ENCODE measurements around the gene NAPA. TPM values are rescaled to one million over a fixed set of nuclear protein-coding genes. Genes with fewer than 3 reads are reported as not detected.

NAPA gene
- total RNA-seq, 3 donors from 2014 or later: 109 to 145 (median 124) TPM

DNA sequence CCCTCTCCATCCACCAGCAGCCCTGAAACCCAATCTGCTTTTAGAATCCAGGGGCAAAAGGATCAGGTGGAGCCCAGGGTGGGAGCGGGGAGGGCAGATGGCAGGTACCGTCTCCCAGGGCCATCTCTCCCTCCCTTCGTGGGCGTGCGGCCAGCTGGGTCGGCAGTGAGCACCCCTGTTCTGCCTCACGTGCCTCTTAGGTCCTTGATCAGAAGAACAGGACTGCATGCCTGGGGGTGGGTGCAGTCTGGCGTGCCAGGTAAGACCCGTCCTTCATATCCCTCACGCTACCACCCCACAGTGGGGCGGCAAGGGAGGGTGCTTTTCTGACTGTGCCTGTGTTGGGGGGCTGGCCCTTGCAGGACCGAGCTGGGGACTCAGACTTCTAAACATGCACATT is 45.1 kb downstream of the NAPA start:
- no peaks in the 10 kb centered on the region for H3K9me3 ChIP-seq
- ATAC-seq: no peak
- H3K4me1 ChIP-seq (ENCODE audit: low read depth): no peaks in the 10 kb centered on the region
- H3K36me3 ChIP-seq (ENCODE audit: low read depth): no peaks in the 10 kb centered on the region
- no peak overlapping the region for H3K4me3 ChIP-seq
- TF ChIP-seq, protein P1, sequence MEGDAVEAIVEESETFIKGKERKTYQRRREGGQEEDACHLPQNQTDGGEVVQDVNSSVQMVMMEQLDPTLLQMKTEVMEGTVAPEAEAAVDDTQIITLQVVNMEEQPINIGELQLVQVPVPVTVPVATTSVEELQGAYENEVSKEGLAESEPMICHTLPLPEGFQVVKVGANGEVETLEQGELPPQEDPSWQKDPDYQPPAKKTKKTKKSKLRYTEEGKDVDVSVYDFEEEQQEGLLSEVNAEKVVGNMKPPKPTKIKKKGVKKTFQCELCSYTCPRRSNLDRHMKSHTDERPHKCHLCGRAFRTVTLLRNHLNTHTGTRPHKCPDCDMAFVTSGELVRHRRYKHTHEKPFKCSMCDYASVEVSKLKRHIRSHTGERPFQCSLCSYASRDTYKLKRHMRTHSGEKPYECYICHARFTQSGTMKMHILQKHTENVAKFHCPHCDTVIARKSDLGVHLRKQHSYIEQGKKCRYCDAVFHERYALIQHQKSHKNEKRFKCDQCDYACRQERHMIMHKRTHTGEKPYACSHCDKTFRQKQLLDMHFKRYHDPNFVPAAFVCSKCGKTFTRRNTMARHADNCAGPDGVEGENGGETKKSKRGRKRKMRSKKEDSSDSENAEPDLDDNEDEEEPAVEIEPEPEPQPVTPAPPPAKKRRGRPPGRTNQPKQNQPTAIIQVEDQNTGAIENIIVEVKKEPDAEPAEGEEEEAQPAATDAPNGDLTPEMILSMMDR (IDR thresholded peaks at IDR 0.05): no peak
- intact Hi-C loops (cut with DNase I, micrococcal nuclease): no loop called here
- DNase-seq: no peak

DNA sequence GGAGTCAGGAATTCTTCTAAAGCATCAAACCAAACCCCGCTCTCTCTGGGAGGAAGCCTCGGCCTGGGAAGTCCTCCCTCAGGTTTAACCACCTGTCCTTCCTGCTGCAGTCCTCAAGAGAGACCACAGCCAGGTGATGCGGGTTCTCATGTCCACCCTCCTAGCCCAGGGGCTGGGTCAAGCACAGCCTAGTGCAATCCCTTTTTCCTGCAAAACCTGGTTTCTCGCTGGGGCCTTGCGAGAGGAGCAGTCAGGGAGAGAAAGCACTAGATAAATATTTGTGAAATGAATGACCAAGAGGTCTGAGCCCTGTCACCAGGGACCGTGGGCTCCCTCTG is 45.5 kb downstream of the NAPA start:
- Histone ChIP-seq H3K4me1 (ENCODE audit: low read depth) (no peaks in the 10 kb centered on the region), H3K36me3 (ENCODE audit: low read depth) (no peaks in the 10 kb centered on the region), H3K4me3 (no peak overlapping the region), H3K9me3 (no peaks in the 10 kb centered on the region)
- no peak for ATAC-seq
- intact Hi-C loops (cut with DNase I, micrococcal nuclease): no loop called here
- no peak for DNase-seq
- TF ChIP-seq, protein P1 (IDR thresholded peaks at IDR 0.05): no peak

DNA sequence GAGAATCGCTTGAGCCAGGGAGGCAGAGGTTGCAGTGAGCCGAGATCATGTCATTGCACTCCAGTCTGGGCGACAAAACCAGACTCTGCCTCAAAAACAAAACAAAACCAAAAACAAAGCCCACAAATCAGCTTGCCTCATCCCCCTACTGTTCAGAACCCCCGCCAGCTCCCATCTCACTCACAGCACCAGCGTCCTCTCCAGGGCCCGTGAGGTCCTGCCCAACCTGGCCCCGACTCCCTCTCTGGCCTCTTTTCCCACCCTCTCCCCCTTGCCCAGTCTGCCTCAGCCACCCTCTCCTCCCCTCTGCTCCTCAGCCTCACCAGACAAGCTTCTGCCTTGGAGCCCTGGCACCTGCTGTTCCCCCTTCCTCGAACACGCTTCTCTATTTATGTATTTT is 46.9 kb downstream of the NAPA start:
- DNase-seq: no peak
- no peak for ATAC-seq
- intact Hi-C loops (cut with DNase I, micrococcal nuclease): no loop called here

DNA sequence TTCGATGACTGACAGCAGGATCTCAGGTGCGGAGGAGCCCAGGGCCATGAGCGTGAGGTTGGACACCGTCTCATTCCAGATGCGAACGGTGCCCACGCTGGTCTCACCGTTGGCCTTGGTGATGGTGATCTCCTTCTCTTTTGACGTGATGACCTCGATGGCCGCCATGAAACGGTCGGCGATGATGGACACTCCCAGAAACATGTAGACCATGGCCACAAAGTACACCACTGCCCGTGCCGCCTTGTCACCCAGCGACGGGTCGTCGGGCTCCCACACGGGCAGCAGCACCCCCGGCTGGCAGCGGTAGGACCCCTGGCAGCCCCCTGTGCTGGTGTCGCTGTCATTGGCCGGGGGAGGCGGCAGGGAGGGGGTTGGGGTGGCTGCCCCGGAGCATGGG is 48.9 kb downstream of the NAPA start:
- no peaks in the 10 kb centered on the region for H3K36me3 ChIP-seq (ENCODE audit: low read depth)
- H3K4me3 ChIP-seq: no peak overlapping the region
- no peaks in the 10 kb centered on the region for H3K4me1 ChIP-seq (ENCODE audit: low read depth)
- TF ChIP-seq, protein P1 (IDR thresholded peaks at IDR 0.05): no peak
- H3K9me3 ChIP-seq: no peaks in the 10 kb centered on the region
- no peak for ATAC-seq
- intact Hi-C loops (cut with DNase I, micrococcal nuclease): no loop called here
- no peak for DNase-seq

More for the DNA sequence above, 46.9 kb downstream of the NAPA start:
- H3K4me3 ChIP-seq: no peak overlapping the region
- no peaks in the 10 kb centered on the region for H3K4me1 ChIP-seq (ENCODE audit: low read depth)
- no peaks in the 10 kb centered on the region for H3K9me3 ChIP-seq
- H3K36me3 ChIP-seq (ENCODE audit: low read depth): no peaks in the 10 kb centered on the region
- TF ChIP-seq, protein P1 (IDR thresholded peaks at IDR 0.05): no peak

DNA sequence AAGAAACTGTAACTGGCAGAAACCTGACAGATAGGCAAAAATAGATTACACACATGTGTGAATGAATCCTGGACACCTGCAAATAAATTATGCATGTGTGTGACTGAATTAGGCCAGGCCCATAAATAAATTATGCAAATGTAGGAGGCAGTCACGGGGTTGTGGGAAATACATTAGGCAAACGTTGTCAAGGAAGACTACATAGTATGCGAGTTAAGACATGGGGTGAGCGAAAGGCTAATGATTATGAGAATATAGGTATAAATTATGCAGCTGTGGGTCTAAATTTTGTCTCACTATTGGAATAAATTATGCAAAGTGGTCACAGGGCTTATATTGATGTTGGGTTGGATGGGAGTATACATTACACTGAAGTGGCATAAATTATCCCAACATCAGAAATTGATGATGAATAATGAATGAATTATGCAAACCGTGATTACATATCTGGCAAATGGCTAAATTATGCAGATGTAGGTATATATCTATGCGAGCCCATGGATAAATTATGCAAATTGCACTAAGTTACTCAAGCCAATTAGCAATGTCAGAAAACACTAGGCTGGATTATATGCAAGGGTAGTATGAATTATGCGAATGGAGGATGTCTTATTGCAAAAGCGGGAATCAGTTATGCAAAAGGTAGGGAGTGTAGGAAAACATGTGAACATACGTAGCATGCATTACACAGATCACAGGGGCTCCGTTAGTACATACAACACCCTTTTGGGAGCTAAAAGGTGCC is 50.0 kb downstream of the NAPA start:
- DNase-seq: no peak
- H3K4me3 ChIP-seq: no peak overlapping the region
- intact Hi-C loops (cut with DNase I, micrococcal nuclease): no loop called here
- TF ChIP-seq, protein P1 (IDR thresholded peaks at IDR 0.05): no peak
- no peaks in the 10 kb centered on the region for H3K4me1 ChIP-seq (ENCODE audit: low read depth)
- H3K9me3 ChIP-seq: no peaks in the 10 kb centered on the region
- H3K36me3 ChIP-seq (ENCODE audit: low read depth): no peaks in the 10 kb centered on the region
- ATAC-seq: no peak

DNA sequence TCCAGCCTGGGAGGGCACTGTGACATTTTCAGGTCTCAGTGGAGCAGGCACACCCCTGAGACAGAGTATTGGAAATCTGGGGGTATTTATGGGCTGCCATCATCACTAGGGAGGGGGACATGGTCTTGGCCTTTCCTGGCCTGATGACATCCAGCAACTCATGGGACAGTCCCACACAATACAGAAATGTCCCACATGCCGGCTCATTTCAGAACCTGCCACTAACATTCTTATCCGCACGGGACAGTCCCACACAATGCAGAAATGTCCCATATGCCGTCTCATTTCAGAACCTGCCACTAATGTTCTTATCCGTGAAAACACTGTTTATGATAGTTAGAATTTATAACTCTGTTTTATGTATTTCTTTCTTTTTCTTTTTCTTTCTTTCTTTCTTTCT is 53.0 kb downstream of the NAPA start:
- Histone ChIP-seq H3K9me3 (no peaks in the 10 kb centered on the region), H3K4me1 (ENCODE audit: low read depth) (peaks cover 7% of the 10 kb centered on the region), H3K36me3 (ENCODE audit: low read depth) (no peaks in the 10 kb centered on the region), H3K4me3 (no peak overlapping the region)
- TF ChIP-seq, protein P1 (IDR thresholded peaks at IDR 0.05): no peak
- intact Hi-C loops (cut with DNase I, micrococcal nuclease): no loop called here
- ATAC-seq: no peak
- no peak for DNase-seq

Measured in mucosa of descending colon (tissue), 3 donors.